GM12878 (cell line): Measurements from ENCODE around the gene MCEMP1. TPM values are rescaled to one million over a fixed set of nuclear protein-coding genes. Genes with fewer than 3 reads are reported as not detected.

Source experiments
- ATAC-seq: fragments of 200-7000 bp; cut with Tn5 transposase; 3 replicates; pipeline ENCODE4 v1.9.1; 2020; ENCODE audit warnings: mild to moderate bottlenecking, moderate library complexity
- BruUV-seq: library from RNA; stranded (reverse); fragments of 400-500 nt; replicated peaks from 2 replicates; lab custom pipeline; 2021; lab: Mats Ljungman, UMichigan
- CTCF ChIA-PET: fragments of 300-600 bp; sonication (Branson Sonifier 250); formaldehyde crosslinking; extraction: SDS; loops from one replicate; lab custom pipeline; 2021; ENCODE audit warnings: inconsistent platforms; lab: Yijun Ruan, JAX
- POLR2A ChIA-PET: fragments of 350-600 bp; formaldehyde crosslinking; extraction: SDS; loops from one replicate; lab custom pipeline; 2021; ENCODE audit warnings: inconsistent platforms; lab: Charles Lee
- RAD21 ChIA-PET: fragments of 300-600 bp; sonication (Branson Sonifier 250); formaldehyde crosslinking; loops from one replicate; lab custom pipeline; 2023; ENCODE audit warnings: antibody characterized with exemption; ENCODE audit not compliant: unreplicated experiment; lab: Charles Lee
- SMC1A ChIA-PET: fragments of 300-600 bp; sonication (Branson Sonifier 250); formaldehyde crosslinking; loops from one replicate; lab custom pipeline; 2023; ENCODE audit not compliant: unreplicated experiment, uncharacterized antibody; lab: Charles Lee
- DNase-seq: peaks from one replicate; pipeline ENCODE4 v3.0.0-alpha.2; 2011; ENCODE audit warnings: low read depth, low spot score
- FAIRE-seq: peaks from 3 replicates; lab custom pipeline; 2011; peaks lifted over from hg19 to GRCh38; lab: Jason Lieb, UNC
- H2AFZ ChIP-seq: 2 replicates; pipeline ENCODE4 v1.6.0; 2011; ENCODE audit warnings: low read depth, low read length, control low read depth; ENCODE audit not compliant: control insufficient read depth
- H3K27ac ChIP-seq: 2 replicates; pipeline ENCODE4 v1.5.1; 2011; ENCODE audit warnings: control low read depth; ENCODE audit not compliant: control insufficient read depth, insufficient read depth
- H3K27me3 ChIP-seq, 2 experiments: replicated peaks in 1 of 2; 2 replicates each; pipeline versions ENCODE4 v1.6.0 to v1.6.1; 2011; ENCODE audit warnings: low read length in 1 of 2; ENCODE audit not compliant: control insufficient read depth in 2 of 2, insufficient read depth in 2 of 2
- H3K36me3 ChIP-seq, 2 experiments: 2 replicates each; pipeline ENCODE4 v1.5.1; 2011; ENCODE audit warnings: low read length in 1 of 2; ENCODE audit not compliant: control insufficient read depth in 2 of 2, insufficient read depth in 2 of 2
- H3K4me1 ChIP-seq: 2 replicates; pipeline ENCODE4 v1.6.1; 2011; ENCODE audit warnings: mild to moderate bottlenecking, low read length, moderate library complexity, mixed read lengths; ENCODE audit not compliant: control insufficient read depth, insufficient read depth
- H3K4me2 ChIP-seq: 2 replicates; pipeline ENCODE4 v1.6.0; 2011; ENCODE audit warnings: control low read depth; ENCODE audit not compliant: control insufficient read depth, insufficient read depth
- H3K4me3 ChIP-seq: fragments of 200-600 bp; sonication (generic); 2 replicates; pipeline ENCODE4 v1.5.1; 2016
- H3K79me2 ChIP-seq: 2 replicates; pipeline ENCODE4 v1.6.0; 2011; ENCODE audit warnings: low read length; ENCODE audit not compliant: control insufficient read depth, insufficient read depth
- H3K9ac ChIP-seq: 2 replicates; pipeline ENCODE4 v1.8.0; 2011; ENCODE audit warnings: low read length, control low read depth, mixed read lengths; ENCODE audit not compliant: control insufficient read depth, insufficient read depth
- H3K9me3 ChIP-seq: replicated peaks from 3 replicates; pipeline ENCODE4 v1.5.1; 2011; ENCODE audit warnings: mild to moderate bottlenecking, low read length; ENCODE audit not compliant: control insufficient read depth, insufficient read depth
- H4K20me1 ChIP-seq: 2 replicates; pipeline ENCODE4 v1.6.0; 2011; ENCODE audit not compliant: control insufficient read depth, insufficient read depth
- CEBPB ChIP-seq, 2 experiments: fragments of 150-350 bp in 1 of 2; IDR thresholded peaks; 2 replicates each; pipeline ENCODE4 v1.6.1; 2012 to 2014; ENCODE audit warnings: low read depth in 2 of 2, low read length in 2 of 2, borderline replicate concordance in 1 of 2, inconsistent platforms in 1 of 2
- ESRRA ChIP-seq: IDR thresholded peaks from 2 replicates; pipeline ENCODE4 v1.6.1; 2012; ENCODE audit warnings: mild to moderate bottlenecking, low read length, improper control_type of control experiment
- ETV6 ChIP-seq, 2 experiments: fragments of 450-650 bp in 1 of 2; IDR thresholded peaks in 1 of 2; conservative IDR thresholded peaks in 1 of 2; 2 replicates each; pipeline ENCODE4 v1.6.1; 2014; ENCODE audit warnings: antibody characterized with exemption in 1 of 2, borderline replicate concordance in 1 of 2, low read depth in 1 of 2, mild to moderate bottlenecking in 1 of 2, moderate library complexity in 1 of 2
- EZH2 ChIP-seq: IDR thresholded peaks from 2 replicates; pipeline ENCODE4 v1.6.1; 2012; ENCODE audit warnings: low read depth, mild to moderate bottlenecking, control low read depth, inconsistent platforms, low read length, borderline replicate concordance; ENCODE audit not compliant: control insufficient read depth
- POLR2AphosphoS2 ChIP-seq: IDR thresholded peaks from 2 replicates; pipeline ENCODE4 v1.6.1; 2011; ENCODE audit warnings: low read depth, mild to moderate bottlenecking, low read length, improper control_type of control experiment, moderate library complexity
- RAD51 ChIP-seq: fragments of 450-650 bp; IDR thresholded peaks from 2 replicates; pipeline ENCODE4 v1.6.1; 2016; ENCODE audit warnings: moderate library complexity, mild to moderate bottlenecking, inconsistent platforms
- SIX5 ChIP-seq: IDR thresholded peaks from 2 replicates; pipeline ENCODE4 v1.6.1; 2011; ENCODE audit warnings: mild to moderate bottlenecking, low read depth, low read length, moderate library complexity; ENCODE audit not compliant: severe bottlenecking
- ZBTB4 ChIP-seq: fragments of 450-650 bp; formaldehyde crosslinking; IDR thresholded peaks from 2 replicates; pipeline ENCODE4 v1.4.0; 2022; ENCODE audit warnings: mild to moderate bottlenecking, moderate library complexity
- ZNF622 ChIP-seq: fragments of 450-650 bp; IDR thresholded peaks from 2 replicates; pipeline ENCODE4 v1.6.1; 2017; ENCODE audit warnings: mild to moderate bottlenecking, inconsistent platforms
- WGBS: methylation state at CpG from one replicate; pipeline ENCODE4 v1.1.6; 2016; ENCODE audit warnings: low lambda C conversion rate; ENCODE audit not compliant: insufficient replicate concordance, insufficient coverage; ENCODE audit errors: missing lambda C conversion rate; 5-methylcytosine and 5-hydroxymethylcytosine counted together
- in situ Hi-C: fragments of 300-500 bp; cut with MboI; formaldehyde crosslinking; loops from 9 replicates; pipeline ENCODE4 v1.14.3; 2018; ENCODE audit warnings: mixed read lengths
- intact Hi-C: fragments of 100-400 bp; cut with micrococcal nuclease; formaldehyde crosslinking; loops from one replicate; pipeline ENCODE4 v1.14.2; 2022; ENCODE audit not compliant: unreplicated experiment
- polyA plus RNA-seq, 11 experiments: library from polyadenylated mRNA; depleted of rRNA in 4 of 11; unstranded in 6 of 11; stranded (reverse) in 5 of 11; fragments of >200 nt; fragmentation: Nextera tagmentation in 4 of 11; fragmentation: Illumina TruSeq in 1 of 11; extraction: Ambion mirVana in 4 of 11; extraction: Trizol in 1 of 11; gene quantifications; 1 replicate in 1 of 11; 2 replicates in 10 of 11; pipeline versions ENCODE4 v1.2.1 to v1.2.3, GENCODE V29; 2011 to 2016; ENCODE audit warnings: inconsistent platforms in 2 of 11, missing spikeins in 2 of 11, low read depth in 1 of 11
- total RNA-seq, 4 experiments: library from RNA; depleted of rRNA in 3 of 4; stranded (reverse); fragments of >200 nt in 3 of 4; fragmentation: Illumina TruSeq in 1 of 4; extraction: Trizol in 1 of 4; gene quantifications; 2 replicates each; pipeline versions ENCODE4 v1.2.1 to v1.2.3, GENCODE V29; 2013 to 2021
- TF ChIP-seq, protein P1 (sequence below): fragments of 450-650 bp; IDR thresholded peaks from 2 replicates; pipeline ENCODE4 v1.6.1; 2018; ENCODE audit warnings: mild to moderate bottlenecking, low read depth, moderate library complexity; ENCODE audit not compliant: partially characterized antibody
- TF ChIP-seq, protein P2 (sequence below): IDR thresholded peaks from 2 replicates; pipeline ENCODE4 v1.6.1; 2012; ENCODE audit warnings: low read depth, low read length, improper control_type of control experiment
- TF ChIP-seq, protein P3 (sequence below): fragments of 450-650 bp; IDR thresholded peaks from 2 replicates; pipeline ENCODE4 v1.6.1; 2016; ENCODE audit warnings: mild to moderate bottlenecking

MCEMP1 gene
- total and polyA plus RNA-seq, 10 of the 15 experiments (the other 5 are each of a cell fraction or from before 2014, with no cell fraction given): 0.08 to 0.55 (median 0.26) TPM; not detected in 1

GRCh38 chr19:7662657-7663056 is 14.2 kb upstream of the MCEMP1 start:
- Histone ChIP-seq H3K27me3 (no peaks in the 10 kb centered on the region), H4K20me1 (no peaks in the 10 kb centered on the region), H3K36me3 (no peaks in the 10 kb centered on the region), H3K4me2 (no peak overlapping the region), H3K79me2 (no peaks in the 10 kb centered on the region), H3K27ac (no peak overlapping the region), H3K9me3 (no peaks in the 10 kb centered on the region), H3K9ac (no peak overlapping the region), H2AFZ (no peak overlapping the region), H3K4me1 (peaks cover 10% of the 10 kb centered on the region), H3K4me3 (no peak overlapping the region)
- BruUV-seq: no TSS peak
- no peak for TF ChIP-seq SIX5
- no peak for TF ChIP-seq ZBTB4 (CRISPR knock-in tag)
- TF ChIP-seq, protein P1, sequence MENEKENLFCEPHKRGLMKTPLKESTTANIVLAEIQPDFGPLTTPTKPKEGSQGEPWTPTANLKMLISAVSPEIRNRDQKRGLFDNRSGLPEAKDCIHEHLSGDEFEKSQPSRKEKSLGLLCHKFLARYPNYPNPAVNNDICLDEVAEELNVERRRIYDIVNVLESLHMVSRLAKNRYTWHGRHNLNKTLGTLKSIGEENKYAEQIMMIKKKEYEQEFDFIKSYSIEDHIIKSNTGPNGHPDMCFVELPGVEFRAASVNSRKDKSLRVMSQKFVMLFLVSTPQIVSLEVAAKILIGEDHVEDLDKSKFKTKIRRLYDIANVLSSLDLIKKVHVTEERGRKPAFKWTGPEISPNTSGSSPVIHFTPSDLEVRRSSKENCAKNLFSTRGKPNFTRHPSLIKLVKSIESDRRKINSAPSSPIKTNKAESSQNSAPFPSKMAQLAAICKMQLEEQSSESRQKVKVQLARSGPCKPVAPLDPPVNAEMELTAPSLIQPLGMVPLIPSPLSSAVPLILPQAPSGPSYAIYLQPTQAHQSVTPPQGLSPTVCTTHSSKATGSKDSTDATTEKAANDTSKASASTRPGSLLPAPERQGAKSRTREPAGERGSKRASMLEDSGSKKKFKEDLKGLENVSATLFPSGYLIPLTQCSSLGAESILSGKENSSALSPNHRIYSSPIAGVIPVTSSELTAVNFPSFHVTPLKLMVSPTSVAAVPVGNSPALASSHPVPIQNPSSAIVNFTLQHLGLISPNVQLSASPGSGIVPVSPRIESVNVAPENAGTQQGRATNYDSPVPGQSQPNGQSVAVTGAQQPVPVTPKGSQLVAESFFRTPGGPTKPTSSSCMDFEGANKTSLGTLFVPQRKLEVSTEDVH: no peak
- TF ChIP-seq, protein P2, sequence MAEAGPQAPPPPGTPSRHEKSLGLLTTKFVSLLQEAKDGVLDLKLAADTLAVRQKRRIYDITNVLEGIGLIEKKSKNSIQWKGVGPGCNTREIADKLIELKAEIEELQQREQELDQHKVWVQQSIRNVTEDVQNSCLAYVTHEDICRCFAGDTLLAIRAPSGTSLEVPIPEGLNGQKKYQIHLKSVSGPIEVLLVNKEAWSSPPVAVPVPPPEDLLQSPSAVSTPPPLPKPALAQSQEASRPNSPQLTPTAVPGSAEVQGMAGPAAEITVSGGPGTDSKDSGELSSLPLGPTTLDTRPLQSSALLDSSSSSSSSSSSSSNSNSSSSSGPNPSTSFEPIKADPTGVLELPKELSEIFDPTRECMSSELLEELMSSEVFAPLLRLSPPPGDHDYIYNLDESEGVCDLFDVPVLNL: no peak
- TF ChIP-seq EZH2: no peak
- TF ChIP-seq POLR2AphosphoS2: no peak
- no peak for TF ChIP-seq ZNF622
- TF ChIP-seq, protein P3, sequence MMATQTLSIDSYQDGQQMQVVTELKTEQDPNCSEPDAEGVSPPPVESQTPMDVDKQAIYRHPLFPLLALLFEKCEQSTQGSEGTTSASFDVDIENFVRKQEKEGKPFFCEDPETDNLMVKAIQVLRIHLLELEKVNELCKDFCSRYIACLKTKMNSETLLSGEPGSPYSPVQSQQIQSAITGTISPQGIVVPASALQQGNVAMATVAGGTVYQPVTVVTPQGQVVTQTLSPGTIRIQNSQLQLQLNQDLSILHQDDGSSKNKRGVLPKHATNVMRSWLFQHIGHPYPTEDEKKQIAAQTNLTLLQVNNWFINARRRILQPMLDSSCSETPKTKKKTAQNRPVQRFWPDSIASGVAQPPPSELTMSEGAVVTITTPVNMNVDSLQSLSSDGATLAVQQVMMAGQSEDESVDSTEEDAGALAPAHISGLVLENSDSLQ: no peak
- no peak for TF ChIP-seq CEBPB (IDR thresholded peaks at IDR 0.05; ENCODE audit: borderline replicate concordance in 1 of 2, low read depth in 2 of 2, low read length in 2 of 2)
- TF ChIP-seq ETV6 (conservative IDR thresholded peaks at IDR 0.05 in 1 of 2, IDR thresholded peaks at IDR 0.05 in 1 of 2; ENCODE audit: borderline replicate concordance in 1 of 2, low read depth in 1 of 2): no peak
- TF ChIP-seq RAD51: no peak
- no peak for TF ChIP-seq ESRRA
- in situ Hi-C loops (no loop called here), intact Hi-C loops (no loop called here)
- ChIA-PET CTCF (no interaction called here), RAD21 (no interaction called here), POLR2A (interaction anchor here (0.6 kb wide), 1 partner anchor 872 kb away, joined by 3 read pairs; no protein-coding TSS in a partner anchor), SMC1A (interaction anchor here (0.6 kb wide), 1 partner anchor 574 kb away, joined by 3 read pairs; no protein-coding TSS in a partner anchor)
- WGBS: 69% methylated on average over 14 of the region's 14 CpGs
- ATAC-seq (no peak), FAIRE-seq (no peak), DNase-seq (no peak)
